Endothelial cell (in vitro differentiated cells): ENCODE results near the gene ETS2. TPM values are rescaled to one million over a fixed set of nuclear protein-coding genes. Genes with fewer than 3 reads are reported as not detected.

Source experiments
- DNase-seq: peaks from one replicate; pipeline ENCODE4 v3.0.0; 2021; ENCODE audit warnings: low spot score
- H3K27ac Mint-ChIP-seq: one replicate; pipeline ENCODE4 v1.8.0; 2021; ENCODE audit warnings: mixed read lengths, inconsistent platforms; ENCODE audit not compliant: unreplicated experiment
- H3K27me3 Mint-ChIP-seq: one replicate; pipeline ENCODE4 v1.8.0; 2021; ENCODE audit warnings: mild to moderate bottlenecking, moderate library complexity, mixed read lengths, inconsistent platforms; ENCODE audit not compliant: unreplicated experiment
- H3K36me3 Mint-ChIP-seq: one replicate; pipeline ENCODE4 v1.8.0; 2021; ENCODE audit warnings: mild to moderate bottlenecking, low read depth, mixed read lengths, inconsistent platforms; ENCODE audit not compliant: unreplicated experiment
- H3K4me1 Mint-ChIP-seq: one replicate; pipeline ENCODE4 v1.8.0; 2021; ENCODE audit warnings: mild to moderate bottlenecking, mixed read lengths, inconsistent platforms; ENCODE audit not compliant: unreplicated experiment
- H3K4me3 Mint-ChIP-seq: one replicate; pipeline ENCODE4 v1.8.0; 2021; ENCODE audit warnings: mild to moderate bottlenecking, mixed read lengths, inconsistent platforms; ENCODE audit not compliant: unreplicated experiment
- H3K9me3 Mint-ChIP-seq: one replicate; pipeline ENCODE4 v1.8.0; 2021; ENCODE audit warnings: mixed read lengths, inconsistent platforms; ENCODE audit not compliant: unreplicated experiment
- CTCF ChIP-seq: fragments of 200-600 bp; sonication (generic); IDR thresholded peaks from one replicate; pipeline ENCODE4 v1.5.0; 2021; ENCODE audit warnings: antibody characterized with exemption; ENCODE audit not compliant: unreplicated experiment
- total RNA-seq: library from RNA; stranded (reverse); fragmentation: NEBNext Ultra II Directional; extraction: Animal tissue kit (Norgen Biotek cat#: 25700); gene quantifications from one replicate; pipeline ENCODE4 v1.2.1, GENCODE V29; 2021; ENCODE audit not compliant: unreplicated experiment

Gene ETS2
- total RNA-seq, 1 donor from 2014 or later: 74.2 TPM

GRCh38 chr21:38810034-38810825 lies 4.5 kb downstream of the ETS2 start:
- Mint-ChIP-seq H3K9me3 (no peaks in the 10 kb centered on the region), H3K36me3 (peaks cover 52% of the 10 kb centered on the region), H3K4me3 (peak overlapping the region; percentile 12), H3K4me1 (peaks cover 44% of the 10 kb centered on the region), H3K27ac (no peak overlapping the region), H3K27me3 (peaks cover 6% of the 10 kb centered on the region)
- DNase-seq: no peak
- TF ChIP-seq CTCF: no peak

GRCh38 chr21:38810826-38811164 lies 5.1 kb downstream of the ETS2 start:
- H3K9me3 Mint-ChIP-seq: no peaks in the 10 kb centered on the region
- peaks cover 56% of the 10 kb centered on the region for H3K36me3 Mint-ChIP-seq
- peak overlapping the region; percentile 12 for H3K4me3 Mint-ChIP-seq
- DNase-seq: no peak
- peaks cover 44% of the 10 kb centered on the region for H3K4me1 Mint-ChIP-seq
- H3K27me3 Mint-ChIP-seq: peaks cover 6% of the 10 kb centered on the region
- TF ChIP-seq CTCF: no peak
- peak overlapping the region; percentile 22 for H3K27ac Mint-ChIP-seq

GRCh38 chr21:38811257-38811656 lies 5.5 kb downstream of the ETS2 start:
- H3K4me3 Mint-ChIP-seq: no peak overlapping the region
- H3K9me3 Mint-ChIP-seq: no peaks in the 10 kb centered on the region
- no peak for TF ChIP-seq CTCF
- peaks cover 44% of the 10 kb centered on the region for H3K4me1 Mint-ChIP-seq
- no peak for DNase-seq
- H3K36me3 Mint-ChIP-seq: peaks cover 58% of the 10 kb centered on the region
- peaks cover 6% of the 10 kb centered on the region for H3K27me3 Mint-ChIP-seq
- H3K27ac Mint-ChIP-seq: no peak overlapping the region

- Mint-ChIP-seq H3K9me3 (no peaks in the 10 kb centered on the region), H3K4me3 (peak overlapping the region; percentile 52), H3K4me1 (peaks cover 31% of the 10 kb centered on the region), H3K27ac (no peak overlapping the region), H3K36me3 (peaks cover 70% of the 10 kb centered on the region), H3K27me3 (peaks cover 2% of the 10 kb centered on the region)
- TF ChIP-seq CTCF: no peak
- DNase-seq: no peak
Measured at GRCh38 chr21:38813143-38813542, 7.4 kb downstream of the ETS2 start.

- no peaks in the 10 kb centered on the region for H3K9me3 Mint-ChIP-seq
- no peak for TF ChIP-seq CTCF
- H3K4me3 Mint-ChIP-seq: peak overlapping the region; percentile 52
- no peak for DNase-seq
- peaks cover 2% of the 10 kb centered on the region for H3K27me3 Mint-ChIP-seq
- H3K27ac Mint-ChIP-seq: no peak overlapping the region
- H3K36me3 Mint-ChIP-seq: peaks cover 70% of the 10 kb centered on the region
- peaks cover 27% of the 10 kb centered on the region for H3K4me1 Mint-ChIP-seq
Measured at GRCh38 chr21:38813547-38813946, 7.8 kb downstream of the ETS2 start.
